NCI-H1092 treated with DMSO at 0.1 percent for 48 hours (cell line): Measurements from ENCODE around the gene LOXL3.
"Not testable (repeated sequence)": the region's sequence is repeated elsewhere in the genome, so short reads cannot be mapped to it uniquely, and the experiment has no call there.

Source experiments
- DNase-seq: peaks from one replicate; lab custom pipeline; 2025; lab: John Stamatoyannopoulos, UW

LOXL3 gene

DNA sequence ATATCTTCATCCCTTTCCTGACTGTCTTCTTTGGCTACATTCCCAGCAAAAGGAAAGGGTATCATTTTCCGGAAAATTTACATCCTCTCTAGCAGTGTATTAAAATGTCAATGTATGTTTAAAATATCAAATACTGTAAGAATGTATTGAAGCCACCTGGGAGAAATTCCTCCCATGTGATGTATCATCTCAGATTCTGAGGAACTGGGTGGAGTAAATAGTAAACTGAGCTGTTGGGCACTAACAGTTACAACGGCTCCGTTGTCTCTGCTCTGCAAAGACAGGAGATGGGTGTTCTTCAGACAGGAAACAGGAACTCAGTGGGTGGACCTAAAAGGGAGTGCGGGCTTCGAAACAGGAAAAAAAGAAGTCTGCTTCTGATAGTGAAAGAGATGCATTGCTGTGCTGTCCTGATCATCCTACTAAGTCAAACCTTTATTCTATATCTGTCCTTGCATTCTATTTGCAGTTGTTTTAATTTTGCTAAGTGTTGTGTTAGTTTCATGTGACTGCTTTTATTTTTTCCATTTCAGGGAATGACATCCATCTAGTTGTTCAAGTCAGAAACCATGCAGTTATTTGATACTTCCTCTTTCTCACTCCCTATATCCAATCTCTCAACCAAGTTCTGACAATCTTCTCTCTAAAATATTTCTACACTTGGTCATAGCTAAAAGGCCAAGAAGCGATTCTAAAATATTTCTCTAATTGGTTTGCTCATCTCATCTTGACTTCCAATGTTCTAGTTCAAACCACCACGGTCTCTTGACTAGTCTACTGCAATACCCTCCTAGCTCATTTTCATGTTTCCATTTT, 20.2 kb upstream of the LOXL3 start:
- no peak for DNase-seq

DNA sequence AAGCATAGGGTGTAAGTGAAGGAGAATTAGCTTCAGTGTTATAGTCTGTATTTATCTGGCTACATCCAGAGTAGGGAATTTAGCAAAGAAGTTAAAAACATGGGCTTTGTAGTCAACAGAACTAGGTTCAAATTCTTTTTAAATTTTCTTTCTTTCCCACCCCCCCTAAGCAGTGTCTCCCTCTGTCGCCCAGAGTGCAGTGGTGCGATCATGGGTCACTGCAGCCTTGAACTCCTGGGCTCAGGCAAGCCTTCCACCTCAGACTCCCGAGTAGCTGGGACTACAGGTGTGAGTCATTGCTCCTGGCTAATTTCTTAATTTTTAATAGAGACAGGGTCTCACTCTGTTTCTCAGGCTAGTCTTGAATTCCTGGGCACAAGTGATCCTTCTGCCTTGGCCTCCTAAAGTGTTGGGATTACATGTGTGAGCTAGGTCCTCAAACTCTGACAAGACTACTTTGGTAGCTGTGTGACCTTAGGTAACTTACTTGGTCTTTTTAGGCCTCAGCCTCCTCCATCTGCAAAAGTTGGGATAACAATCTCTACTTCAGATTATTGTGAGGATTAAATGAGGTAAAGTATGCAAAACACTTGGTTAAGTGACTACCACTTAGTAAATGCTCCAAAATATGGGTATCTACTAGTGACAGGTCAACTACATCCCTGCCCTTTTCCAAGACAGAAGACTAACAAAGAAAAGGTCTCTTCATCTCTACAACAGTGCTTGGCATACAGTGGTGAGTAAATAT, 18.6 kb upstream of the LOXL3 start:
- no peak for DNase-seq

DNA sequence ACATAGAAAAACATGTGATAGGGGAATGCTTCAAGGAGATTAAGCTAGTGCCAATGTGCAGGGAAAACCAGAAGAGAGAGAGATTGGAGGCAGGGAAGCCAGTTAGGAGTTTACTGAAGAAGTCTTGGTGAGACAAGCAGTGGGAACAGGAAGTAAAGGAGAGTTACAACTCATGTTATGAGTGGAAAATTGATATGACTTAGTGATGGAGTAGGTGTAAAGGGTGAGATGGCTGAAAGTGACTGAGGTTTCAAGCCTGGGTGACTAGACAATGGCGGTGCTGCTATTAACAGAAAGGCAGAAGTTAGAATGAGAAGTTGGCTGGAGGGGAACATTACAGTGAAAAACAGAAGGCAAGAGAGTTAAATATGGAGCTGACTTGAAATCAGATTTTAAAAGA, 17.3 kb upstream of the LOXL3 start:
- DNase-seq: no peak

DNA sequence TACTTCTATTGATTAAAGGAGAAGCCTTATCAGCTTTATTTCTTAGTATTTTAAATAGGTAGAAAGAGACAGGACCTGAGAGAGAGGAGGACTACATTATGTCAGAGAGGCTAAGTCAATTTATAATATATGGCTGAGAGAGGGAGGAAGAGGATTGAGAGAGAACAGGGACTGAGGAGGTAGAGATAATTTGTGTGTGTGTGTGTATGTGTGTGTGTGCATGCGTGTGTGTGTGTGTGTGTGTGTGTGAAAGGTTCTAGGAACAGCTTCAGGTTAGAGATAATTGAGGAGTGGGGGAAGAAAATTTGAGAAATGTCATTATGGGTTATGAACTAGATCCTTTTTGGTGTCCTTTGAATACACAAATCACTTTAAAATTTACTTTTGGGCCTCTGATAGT, 15.9 kb upstream of the LOXL3 start:
- no peak for DNase-seq

DNA sequence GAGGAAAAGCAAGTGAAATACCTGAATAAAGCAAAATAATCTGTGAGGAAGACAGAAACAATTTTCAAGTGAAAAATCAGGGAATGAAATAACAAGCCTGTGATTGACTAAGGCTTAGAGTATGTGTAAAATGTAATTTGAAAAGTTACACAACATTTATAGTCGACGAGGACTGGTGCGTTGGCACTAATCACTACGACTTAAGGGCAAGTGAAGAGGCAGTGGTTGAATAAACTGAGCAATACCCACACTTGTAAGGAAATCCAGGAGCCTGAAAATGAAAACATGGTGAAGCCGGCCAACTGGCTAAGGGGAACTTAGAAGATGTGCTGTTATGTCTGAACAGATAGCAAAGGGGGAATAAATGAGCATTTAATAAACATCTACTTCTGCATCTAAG, 14.1 kb upstream of the LOXL3 start:
- no peak for DNase-seq

DNA sequence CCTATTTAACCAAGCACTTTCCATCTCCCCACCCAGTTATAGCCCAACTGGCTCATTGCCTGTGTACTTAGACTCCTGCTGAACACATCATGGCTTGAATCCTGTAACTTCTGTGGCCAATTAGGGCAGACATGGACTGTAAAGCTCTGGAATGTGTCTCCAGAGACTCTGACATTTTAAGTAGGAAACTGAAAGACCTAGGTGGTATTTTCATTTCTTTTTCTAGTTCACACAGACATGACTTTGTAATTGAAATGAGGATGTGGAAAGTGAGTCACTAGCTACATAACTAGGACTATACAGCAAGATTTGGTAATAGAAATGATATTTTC, 13.0 kb upstream of the LOXL3 start:
- DNase-seq: no peak

DNA sequence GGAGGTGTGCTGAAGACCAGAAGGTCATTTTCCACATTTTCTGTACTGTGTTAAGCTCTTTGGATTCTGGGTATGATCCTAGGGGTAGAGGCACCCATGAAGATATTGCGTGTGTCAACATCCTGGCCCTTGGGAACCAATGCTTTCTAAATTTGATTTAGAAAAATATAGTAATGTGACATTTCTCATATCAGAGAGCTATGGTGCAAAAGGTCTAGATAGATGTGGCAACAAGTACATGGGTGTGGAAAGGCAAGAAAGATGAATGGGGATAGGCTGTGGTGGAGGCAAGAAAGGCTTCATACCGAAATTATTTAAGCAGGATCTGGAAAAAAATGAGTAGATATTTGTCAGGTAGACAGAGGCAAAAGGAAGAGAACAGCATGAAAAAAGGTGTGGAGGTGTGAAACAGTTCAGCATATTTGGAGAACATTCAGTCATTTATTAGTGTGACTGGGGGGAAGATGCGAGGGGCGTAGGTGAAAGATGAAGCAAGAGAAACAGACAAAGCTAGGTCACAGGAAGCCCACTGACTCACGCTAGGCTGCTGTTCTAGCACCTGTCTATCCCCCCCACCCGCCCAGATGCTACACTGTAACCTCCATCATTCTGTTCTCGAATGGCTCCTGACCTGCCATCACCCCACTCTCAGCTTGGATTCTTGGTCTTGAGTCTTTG, 12.5 kb upstream of the LOXL3 start:
- DNase-seq: no peak

DNA sequence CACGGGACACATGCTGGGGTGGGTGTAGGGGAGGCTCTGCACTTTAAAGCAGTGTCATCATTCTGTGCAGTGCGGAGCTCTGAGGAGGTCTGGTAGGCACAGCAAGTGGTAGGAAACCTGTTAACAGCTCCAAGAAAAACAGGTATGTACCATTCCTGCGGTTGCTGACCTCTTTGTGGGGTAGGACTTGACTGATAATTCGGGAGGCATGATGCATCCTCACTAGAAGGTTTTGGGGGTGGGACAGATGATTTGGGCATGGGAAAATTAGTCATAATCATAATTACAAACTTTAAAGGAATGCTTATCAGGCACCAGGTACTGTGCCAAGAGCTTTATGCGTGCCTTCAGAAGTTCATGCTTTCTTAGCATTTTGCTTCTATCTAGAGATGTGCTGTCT, 10.5 kb upstream of the LOXL3 start:
- no peak for DNase-seq

DNA sequence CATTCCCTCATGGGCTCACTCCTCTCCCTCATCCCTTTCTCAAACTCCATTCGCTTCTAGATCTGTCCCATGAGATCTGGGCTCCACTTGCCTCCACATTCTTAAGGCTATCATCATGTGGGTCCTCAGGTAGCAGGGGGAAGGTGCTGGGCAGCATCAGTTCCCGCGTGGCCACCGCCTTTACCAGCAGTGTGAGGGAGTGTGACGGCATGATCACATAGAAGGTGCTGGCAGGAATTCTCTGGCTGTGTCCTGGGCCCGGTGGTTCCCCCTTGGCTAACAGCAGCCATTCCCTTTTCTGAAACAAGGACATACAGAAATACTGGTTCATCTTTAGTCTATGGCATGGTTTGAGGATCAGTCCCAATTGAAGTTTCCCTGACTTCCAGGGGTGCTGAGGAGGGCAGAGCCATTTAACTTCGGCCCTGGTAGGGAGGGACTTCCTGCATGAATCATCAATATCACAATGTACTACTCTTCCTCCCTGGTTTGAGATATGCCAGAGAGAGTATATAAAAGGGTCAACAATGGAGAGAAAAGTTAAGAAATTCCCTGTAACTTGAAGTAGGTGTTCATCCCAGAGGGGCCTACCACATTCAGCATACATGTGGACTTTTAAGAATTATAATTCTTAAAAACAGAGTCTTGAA, 8.5 kb upstream of the LOXL3 start:
- DNase-seq: no peak

DNA sequence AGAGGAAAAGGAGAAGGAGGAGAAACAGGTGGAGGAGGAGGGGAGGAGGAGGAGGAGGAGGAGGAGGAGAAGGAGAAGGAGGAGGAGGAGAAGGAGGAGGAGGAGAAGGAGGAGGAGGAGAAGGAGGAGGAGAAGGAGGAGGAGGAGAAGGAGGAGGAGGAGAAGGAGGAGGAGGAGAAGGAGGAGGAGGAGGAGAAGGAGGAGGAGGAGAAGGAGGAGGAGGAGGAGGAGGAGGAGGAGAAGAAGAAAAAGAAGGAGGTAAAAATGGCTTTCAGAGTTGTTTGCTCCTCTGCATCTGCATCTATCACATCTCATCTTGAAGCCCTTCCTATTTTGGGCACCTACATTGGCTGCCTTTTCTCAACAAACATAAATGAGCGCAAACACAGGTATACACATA, 7.3 kb upstream of the LOXL3 start:
- not testable (repeated sequence) for DNase-seq

DNA sequence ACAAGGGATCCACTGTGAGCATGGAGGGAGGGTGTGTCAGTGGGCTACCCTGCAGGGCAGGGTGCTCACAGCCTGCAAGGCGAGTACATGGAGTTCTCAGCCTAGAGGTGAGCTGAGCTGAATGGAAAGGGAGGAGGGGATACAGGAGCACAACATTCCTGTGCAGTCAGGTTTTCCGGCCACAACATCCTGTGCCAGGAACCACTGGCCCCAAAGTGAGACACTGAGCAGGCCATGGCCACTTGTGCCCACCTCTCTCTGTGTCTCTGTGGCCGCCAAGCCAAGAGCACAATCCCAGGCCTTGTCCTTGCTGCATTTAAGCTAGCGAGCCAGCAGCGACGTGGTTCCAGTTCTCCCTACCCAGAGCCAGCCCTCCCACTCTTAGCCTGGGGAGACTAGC, 6.8 kb upstream of the LOXL3 start:
- DNase-seq: no peak

DNA sequence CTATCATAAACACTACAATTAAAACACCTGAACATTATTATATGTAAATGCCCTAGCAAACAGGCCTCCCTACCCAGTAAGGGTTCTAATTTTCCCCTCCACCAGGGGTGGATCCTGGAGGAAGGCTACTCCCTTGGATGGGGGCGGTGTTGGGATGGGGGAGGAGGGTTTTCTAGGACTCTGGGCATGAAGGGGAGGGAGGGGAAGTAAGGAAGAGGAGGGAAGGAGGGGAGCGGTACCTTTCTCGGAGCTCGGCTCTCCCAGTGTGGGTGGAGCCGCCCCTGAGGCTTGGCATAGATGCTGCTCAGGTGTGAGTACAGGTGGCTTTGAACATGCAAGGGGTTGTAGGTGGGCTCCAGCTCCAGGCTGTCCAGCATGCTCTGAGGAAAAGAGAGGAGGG, 6.2 kb upstream of the LOXL3 start:
- no peak for DNase-seq

DNA sequence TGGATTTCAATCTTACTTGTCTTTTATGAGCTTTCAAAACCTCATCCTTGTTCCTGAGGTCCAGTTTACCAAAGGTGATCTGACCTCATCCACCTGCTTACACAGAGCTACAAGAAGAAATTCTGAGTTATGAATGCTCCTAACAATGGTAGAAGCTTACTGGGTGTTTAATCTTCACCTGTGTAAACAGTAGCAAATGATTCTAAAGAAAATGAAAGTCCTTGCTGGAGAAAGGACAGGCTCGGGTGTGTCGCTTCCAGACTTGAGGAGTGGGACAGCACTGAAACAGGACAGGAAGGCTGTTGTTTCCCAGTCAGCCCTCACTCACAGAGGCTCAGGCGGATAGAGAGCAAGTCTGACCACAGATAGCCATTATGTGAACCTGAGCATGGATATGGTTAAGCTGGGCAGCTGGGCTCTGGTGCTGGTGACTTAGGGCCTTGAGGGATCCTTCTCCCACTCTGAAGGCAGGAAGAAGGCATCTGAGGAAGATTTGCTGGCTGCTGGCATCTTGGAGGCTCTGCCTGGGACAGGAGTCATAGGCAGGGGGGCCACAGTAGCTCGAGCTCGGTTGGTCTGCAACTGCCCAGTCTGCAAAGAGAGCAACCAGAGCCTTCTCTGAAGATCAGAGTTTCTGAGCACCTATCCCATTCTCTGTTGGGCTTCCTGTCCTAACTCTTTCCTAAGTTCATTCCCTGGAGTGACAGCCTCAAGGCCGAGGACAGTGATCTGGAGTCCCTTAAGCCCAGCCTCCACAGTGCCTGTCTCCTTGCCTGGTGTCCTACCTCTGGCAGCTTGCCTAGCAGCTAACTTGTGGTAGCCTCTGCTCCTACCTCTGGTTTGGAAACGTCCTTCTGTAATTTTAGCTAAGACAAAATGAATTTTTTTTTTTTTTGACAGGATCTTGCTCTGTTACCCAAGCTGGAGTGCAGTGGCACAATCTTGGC, 4.8 kb upstream of the LOXL3 start:
- no peak for DNase-seq

DNA sequence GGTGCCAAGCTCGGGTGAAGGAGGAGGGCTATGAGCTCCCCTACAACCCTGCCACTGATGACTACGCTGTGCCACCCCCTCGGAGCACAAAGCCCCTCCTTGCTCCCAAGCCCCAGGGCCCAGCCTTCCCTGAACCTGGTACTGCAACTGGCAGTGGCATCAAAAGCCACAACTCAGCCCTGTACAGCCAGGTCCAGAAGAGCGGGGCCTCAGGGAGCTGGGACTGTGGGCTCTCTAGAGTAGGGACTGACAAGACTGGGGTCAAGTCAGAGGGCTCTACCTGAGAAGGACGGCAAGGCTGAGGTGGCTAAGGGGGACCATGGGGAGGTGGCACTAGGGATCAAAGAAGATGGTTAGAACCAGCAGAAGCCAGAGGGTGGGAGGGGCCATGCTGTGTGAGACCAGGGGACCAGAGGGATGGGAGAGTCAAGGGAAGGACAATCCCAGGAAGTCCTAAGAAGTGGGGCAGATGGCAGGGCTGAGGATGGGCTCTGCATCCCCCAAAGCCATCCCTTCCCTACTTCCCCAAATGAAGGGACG, 3.2 kb upstream of the LOXL3 start:
- no peak for DNase-seq

DNA sequence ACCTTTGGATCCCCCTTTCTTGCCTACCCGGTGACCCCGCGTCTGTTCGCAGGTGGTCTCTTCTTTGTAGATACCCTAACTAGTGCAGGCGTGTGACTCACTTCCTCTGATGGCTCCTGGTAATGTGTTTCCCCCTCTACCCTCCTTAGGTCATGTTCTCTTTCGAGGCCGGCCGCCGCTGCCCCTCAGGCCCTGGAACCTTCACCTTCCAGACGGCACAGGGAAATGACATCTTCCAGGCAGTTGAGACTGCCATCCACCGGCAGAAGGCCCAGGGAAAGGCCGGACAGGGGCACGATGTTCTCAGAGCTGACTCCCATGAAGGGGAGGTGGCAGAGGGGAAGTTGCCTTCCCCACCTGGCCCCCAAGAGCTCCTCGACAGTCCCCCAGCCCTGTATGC, 2.4 kb upstream of the LOXL3 start:
- DNase-seq: no peak

DNA sequence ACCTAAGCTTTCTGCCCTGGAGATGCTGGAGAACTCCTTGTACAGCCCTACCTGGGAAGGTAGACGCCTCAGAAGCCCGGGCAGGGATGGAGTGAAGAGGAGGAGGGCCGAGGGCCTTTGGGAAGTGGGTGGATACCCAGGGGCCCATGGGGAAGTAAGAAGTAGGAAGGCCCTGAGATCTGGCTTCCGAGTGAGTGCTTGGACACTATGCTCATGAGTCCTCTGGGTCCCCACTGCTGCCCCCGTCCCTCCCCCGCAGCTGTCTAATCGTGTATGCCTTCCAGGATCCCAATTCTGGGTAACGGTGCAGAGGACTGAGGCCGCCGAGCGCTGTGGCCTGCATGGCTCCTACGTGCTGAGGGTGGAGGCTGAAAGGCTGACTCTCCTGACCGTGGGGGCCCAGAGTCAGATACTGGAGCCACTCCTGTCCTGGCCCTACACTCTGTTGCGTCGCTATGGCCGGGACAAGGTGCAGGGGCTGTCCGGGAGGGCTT, 1.9 kb upstream of the LOXL3 start:
- DNase-seq: no peak

DNA sequence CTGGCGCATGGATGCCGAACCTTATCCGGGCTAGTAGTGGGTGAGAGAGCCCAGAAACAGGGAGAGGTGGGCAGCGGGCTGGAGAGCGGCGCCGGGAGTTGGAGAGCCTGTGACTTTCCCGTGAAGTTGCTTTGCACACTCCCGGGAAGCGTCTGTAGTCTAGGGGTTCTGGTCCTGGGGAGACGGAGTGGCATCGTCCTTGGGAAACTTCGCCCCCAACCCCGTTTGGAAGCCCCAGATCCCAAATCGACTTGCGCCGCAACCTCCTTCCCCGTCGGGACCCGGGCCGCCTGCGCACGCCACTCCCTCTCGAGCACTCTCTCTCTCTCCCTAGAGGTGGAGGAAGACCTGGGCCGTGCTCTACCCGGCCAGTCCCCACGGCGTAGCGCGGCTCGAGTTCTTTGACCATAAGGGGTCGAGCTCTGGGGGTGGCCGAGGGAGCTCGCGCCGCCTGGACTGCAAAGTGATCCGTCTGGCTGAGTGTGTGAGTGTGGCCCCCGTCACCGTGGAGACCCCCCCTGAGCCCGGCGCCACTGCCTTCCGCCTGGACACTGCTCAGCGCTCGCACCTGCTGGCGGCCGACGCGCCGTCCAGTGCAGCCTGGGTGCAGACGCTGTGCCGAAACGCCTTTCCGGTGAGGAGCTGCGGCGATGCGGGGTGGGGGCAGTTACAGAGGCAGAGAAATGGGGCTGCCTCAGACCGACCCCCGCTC, 1.2 kb upstream of the LOXL3 start:
- DNase-seq: no peak

DNA sequence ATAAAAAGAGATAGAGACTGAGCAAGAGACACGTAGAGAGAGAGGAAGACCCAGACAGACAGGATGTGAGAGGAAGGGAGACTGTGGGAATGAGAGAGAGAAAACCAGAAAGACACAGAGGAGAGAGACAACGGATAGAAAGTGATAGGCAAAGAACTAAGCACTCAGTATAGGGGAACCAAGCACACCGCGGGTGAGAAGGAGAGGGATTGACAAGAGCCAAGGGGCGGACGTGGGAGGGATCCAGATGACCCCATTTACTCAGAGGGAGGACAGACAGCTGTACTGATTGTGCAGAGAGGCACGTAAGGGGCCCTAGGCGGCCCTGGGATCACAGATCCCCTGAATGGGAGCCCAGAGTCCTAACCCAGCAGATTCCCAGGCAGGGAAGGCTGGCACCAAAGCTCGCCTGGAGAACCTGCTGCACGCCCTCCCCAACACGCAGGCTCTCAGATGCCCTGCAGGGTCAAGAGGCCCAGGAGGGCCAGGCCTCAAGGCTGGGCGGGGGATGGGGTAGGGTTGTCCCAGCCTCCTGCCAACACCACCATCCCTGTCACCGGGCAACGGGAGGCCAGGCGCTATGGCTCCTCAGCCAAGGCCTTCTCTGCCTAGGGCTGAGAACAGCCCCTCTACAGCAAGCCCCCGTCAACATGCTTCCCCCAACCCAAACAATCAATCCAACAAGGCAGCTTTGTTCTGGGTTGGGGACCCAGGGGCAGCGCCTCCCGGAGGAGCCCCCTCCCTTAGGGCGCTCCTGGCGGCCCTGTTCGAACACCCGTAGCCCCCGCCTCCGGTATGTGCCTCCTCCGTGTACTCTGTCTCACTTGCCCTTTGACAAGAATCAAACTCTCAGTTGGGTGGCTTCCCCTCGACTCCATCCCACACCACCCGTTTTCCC, 579 bp downstream of the LOXL3 start:
- no peak for DNase-seq
